Parathyroid adenoma (tissue), 2 donors: ENCODE measurements around the gene SUSD2.

Source experiments
- H2AFZ ChIP-seq: fragments of 300-600 bp; sonication (generic); one replicate; pipeline ENCODE4 v1.7.0; 2017; ENCODE audit warnings: antibody characterized with exemption, mild to moderate bottlenecking
- H3K27ac ChIP-seq: fragments of 300-600 bp; sonication (generic); one replicate; pipeline ENCODE4 v1.7.0; 2017
- H3K27me3 ChIP-seq: fragments of 300-600 bp; sonication (generic); one replicate; pipeline ENCODE4 v1.7.0; 2017; ENCODE audit warnings: low read length; ENCODE audit not compliant: control insufficient read depth, insufficient read depth
- H3K36me3 ChIP-seq: fragments of 300-600 bp; sonication (generic); one replicate; pipeline ENCODE4 v1.7.0; 2017; ENCODE audit warnings: low read length; ENCODE audit not compliant: control insufficient read depth, insufficient read depth
- H3K4me1 ChIP-seq: fragments of 300-600 bp; sonication (generic); one replicate; pipeline ENCODE4 v1.7.0; 2017; ENCODE audit warnings: control low read depth
- H3K4me2 ChIP-seq: fragments of 300-600 bp; sonication (generic); one replicate; pipeline ENCODE4 v1.7.0; 2017; ENCODE audit warnings: low read length
- H3K4me3 ChIP-seq: fragments of 300-600 bp; sonication (generic); one replicate; pipeline ENCODE4 v1.7.0; 2017; ENCODE audit warnings: low read depth, low read length
- H3K79me2 ChIP-seq: fragments of 300-600 bp; sonication (generic); one replicate; pipeline ENCODE4 v1.7.0; 2017; ENCODE audit warnings: control low read depth
- H3K9ac ChIP-seq: fragments of 300-600 bp; sonication (generic); one replicate; pipeline ENCODE4 v1.7.0; 2017; ENCODE audit warnings: mild to moderate bottlenecking
- H3K9me3 ChIP-seq: fragments of 300-600 bp; sonication (generic); one replicate; pipeline ENCODE4 v1.7.0; 2017; ENCODE audit warnings: low read length; ENCODE audit not compliant: control insufficient read depth
- TF ChIP-seq, protein P1 (sequence below): fragments of 300-600 bp; sonication (generic); IDR thresholded peaks from one replicate; pipeline ENCODE4 v1.7.0; 2017; ENCODE audit warnings: antibody characterized with exemption, mild to moderate bottlenecking
- donor health status: primary hyperparathyroidism.

The SUSD2 gene

GRCh38 chr22:24225951-24226350 lies 44.7 kb downstream of the SUSD2 start:
- Histone ChIP-seq H3K4me2 (no peak overlapping the region), H3K9ac (no peak overlapping the region), H3K4me1 (no peaks in the 10 kb centered on the region), H3K36me3 (no peaks in the 10 kb centered on the region), H3K27ac (no peak overlapping the region), H3K27me3 (no peaks in the 10 kb centered on the region), H3K9me3 (no peaks in the 10 kb centered on the region), H3K79me2 (no peaks in the 10 kb centered on the region), H3K4me3 (no peak overlapping the region), H2AFZ (no peak overlapping the region)
- TF ChIP-seq, protein P1, sequence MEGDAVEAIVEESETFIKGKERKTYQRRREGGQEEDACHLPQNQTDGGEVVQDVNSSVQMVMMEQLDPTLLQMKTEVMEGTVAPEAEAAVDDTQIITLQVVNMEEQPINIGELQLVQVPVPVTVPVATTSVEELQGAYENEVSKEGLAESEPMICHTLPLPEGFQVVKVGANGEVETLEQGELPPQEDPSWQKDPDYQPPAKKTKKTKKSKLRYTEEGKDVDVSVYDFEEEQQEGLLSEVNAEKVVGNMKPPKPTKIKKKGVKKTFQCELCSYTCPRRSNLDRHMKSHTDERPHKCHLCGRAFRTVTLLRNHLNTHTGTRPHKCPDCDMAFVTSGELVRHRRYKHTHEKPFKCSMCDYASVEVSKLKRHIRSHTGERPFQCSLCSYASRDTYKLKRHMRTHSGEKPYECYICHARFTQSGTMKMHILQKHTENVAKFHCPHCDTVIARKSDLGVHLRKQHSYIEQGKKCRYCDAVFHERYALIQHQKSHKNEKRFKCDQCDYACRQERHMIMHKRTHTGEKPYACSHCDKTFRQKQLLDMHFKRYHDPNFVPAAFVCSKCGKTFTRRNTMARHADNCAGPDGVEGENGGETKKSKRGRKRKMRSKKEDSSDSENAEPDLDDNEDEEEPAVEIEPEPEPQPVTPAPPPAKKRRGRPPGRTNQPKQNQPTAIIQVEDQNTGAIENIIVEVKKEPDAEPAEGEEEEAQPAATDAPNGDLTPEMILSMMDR, result no peak

DNA sequence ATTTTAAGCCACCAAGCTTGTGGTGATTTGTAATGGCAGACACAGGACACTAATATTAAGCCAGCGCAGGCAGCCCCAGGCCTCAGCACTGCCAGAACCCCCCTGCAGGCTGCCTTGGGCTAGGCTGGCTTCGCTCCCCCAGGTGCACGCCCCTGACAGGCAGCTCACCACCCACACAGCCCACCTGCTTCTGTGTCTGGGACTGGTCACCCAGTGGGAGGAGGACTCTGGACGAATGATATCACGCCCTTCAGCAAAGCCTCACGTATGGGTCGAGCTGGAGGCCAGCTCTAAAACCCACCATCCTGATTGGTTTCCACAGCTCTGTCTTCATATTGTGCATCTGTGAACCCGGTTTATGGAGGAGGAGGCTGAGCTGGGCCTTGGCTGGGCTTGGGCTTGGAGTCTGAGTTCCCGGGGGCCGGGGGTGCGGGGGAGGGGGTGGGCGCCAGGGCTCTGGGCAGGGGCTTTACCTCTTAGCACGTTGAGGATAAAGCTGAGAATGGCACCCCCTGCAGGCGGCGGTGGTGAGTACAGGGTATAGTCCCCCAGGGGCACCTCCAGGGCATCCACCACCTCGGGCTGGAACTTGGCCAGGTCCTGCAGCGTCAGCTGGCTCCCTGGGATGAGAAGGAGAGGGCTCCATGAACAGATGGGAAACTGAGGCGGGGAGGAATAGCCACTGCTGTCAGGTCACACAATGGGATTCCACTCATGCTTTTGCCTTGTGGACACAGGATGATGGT lies 49.8 kb downstream of the SUSD2 start:
- no peaks in the 10 kb centered on the region for H3K79me2 ChIP-seq
- TF ChIP-seq, protein P1, result no peak
- H3K27ac ChIP-seq, result no peak overlapping the region
- no peaks in the 10 kb centered on the region for H3K4me1 ChIP-seq
- no peaks in the 10 kb centered on the region for H3K9me3 ChIP-seq
- no peak overlapping the region for H2AFZ ChIP-seq
- H3K9ac ChIP-seq, result no peak overlapping the region
- no peak overlapping the region for H3K4me2 ChIP-seq
- no peaks in the 10 kb centered on the region for H3K36me3 ChIP-seq
- no peaks in the 10 kb centered on the region for H3K27me3 ChIP-seq
- no peak overlapping the region for H3K4me3 ChIP-seq

DNA sequence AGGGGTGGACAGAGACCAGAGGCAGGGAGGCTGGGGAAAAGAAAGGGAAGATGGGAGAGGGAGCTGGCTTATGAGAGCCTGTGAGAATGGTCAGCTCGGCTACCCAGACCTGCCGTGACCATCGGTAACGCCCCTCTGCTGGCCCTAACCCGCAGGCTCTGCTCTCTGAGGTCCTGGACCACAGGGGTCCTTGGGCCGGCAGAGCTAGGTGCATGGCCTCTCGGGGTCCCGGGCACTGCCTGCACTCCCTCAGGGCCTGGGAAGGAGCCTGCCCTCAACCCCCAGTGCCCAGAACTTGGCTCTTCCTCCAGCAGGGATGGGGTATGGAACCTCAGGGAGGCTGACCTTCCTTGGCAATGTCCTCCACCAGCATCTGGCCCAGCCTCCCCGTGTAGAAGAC lies 50.4 kb downstream of the SUSD2 start:
- Histone ChIP-seq H3K4me3 (no peak overlapping the region), H3K79me2 (no peaks in the 10 kb centered on the region), H3K27ac (no peak overlapping the region), H3K27me3 (no peaks in the 10 kb centered on the region), H3K9ac (no peak overlapping the region), H2AFZ (no peak overlapping the region), H3K9me3 (no peaks in the 10 kb centered on the region), H3K4me1 (no peaks in the 10 kb centered on the region), H3K4me2 (no peak overlapping the region), H3K36me3 (no peaks in the 10 kb centered on the region)
- TF ChIP-seq, protein P1, result no peak

DNA sequence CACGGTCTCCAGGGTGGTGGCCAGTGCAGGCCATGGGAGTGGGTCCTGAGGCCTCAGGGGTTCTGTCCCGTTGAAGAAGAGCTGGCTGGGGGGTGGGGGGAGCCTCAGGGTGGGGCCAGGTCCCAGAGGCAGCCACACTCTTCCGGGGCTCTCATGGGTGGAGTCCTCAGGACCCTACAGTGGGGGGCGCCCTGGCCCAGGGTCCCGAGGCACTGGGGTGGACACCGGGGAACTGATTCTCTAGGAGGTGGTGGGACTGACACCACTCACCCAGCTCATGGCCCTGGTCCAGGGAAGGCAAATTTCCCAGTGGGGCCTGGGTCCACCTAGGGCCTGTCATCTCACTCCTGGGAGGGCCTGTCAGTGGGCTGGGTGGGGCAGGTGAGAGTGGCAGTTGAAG lies 50.8 kb downstream of the SUSD2 start:
- Histone ChIP-seq H3K4me2 (no peak overlapping the region), H2AFZ (no peak overlapping the region), H3K27me3 (no peaks in the 10 kb centered on the region), H3K4me1 (no peaks in the 10 kb centered on the region), H3K9ac (no peak overlapping the region), H3K27ac (no peak overlapping the region), H3K36me3 (no peaks in the 10 kb centered on the region), H3K79me2 (no peaks in the 10 kb centered on the region), H3K9me3 (no peaks in the 10 kb centered on the region), H3K4me3 (no peak overlapping the region)
- TF ChIP-seq, protein P1, result no peak

DNA sequence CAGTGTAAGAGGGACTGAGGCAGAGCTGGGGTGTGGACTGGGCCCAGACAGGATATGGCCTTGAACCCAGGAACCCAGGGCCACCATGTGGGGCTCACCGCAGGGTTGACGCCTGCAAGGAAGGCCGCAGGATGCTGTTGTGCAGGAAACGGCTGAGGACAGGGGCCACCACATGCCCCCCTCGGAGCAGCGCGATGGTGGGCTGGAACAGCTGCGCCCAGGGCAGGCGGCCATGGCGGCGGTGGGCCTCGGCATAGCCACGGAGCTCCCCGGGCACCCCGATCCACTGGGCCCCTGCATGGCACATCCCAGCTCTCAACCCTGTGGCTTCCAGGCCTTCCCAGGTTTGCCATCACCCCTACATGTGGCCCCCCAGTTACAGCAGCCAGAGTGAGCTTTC lies 51.4 kb downstream of the SUSD2 start:
- no peak overlapping the region for H2AFZ ChIP-seq
- no peak overlapping the region for H3K4me2 ChIP-seq
- H3K4me3 ChIP-seq, result no peak overlapping the region
- H3K9me3 ChIP-seq, result no peaks in the 10 kb centered on the region
- no peaks in the 10 kb centered on the region for H3K36me3 ChIP-seq
- H3K27me3 ChIP-seq, result no peaks in the 10 kb centered on the region
- TF ChIP-seq, protein P1, result no peak
- H3K4me1 ChIP-seq, result no peaks in the 10 kb centered on the region
- H3K9ac ChIP-seq, result no peak overlapping the region
- no peaks in the 10 kb centered on the region for H3K79me2 ChIP-seq
- H3K27ac ChIP-seq, result no peak overlapping the region
